B cell (primary cell): ENCODE measurements around the gene CDK10.

Experiments used
- CTCF ChIP-seq: fragments of 200-600 bp; IDR thresholded peaks from one replicate; pipeline ENCODE4 v1.8.0; 2022; ENCODE audit warnings: antibody characterized with exemption, mild to moderate bottlenecking
- EZH2 ChIP-seq: IDR thresholded peaks from 2 replicates; pipeline ENCODE4 v1.6.1; 2012; ENCODE audit warnings: borderline replicate concordance, low read depth, mild to moderate bottlenecking, moderate library complexity, low read length; ENCODE audit not compliant: insufficient read depth, poor library complexity, severe bottlenecking

- TF ChIP-seq CTCF (no peak), EZH2 (no peak)
Measured at GRCh38 chr16:89711601-89712273, 25.2 kb downstream of the CDK10 start.
